ENCODE data around the gene LCN15. TPM values are rescaled to one million over a fixed set of nuclear protein-coding genes. Genes with fewer than 3 reads are reported as not detected.

The LCN15 gene
- total and polyA plus RNA-seq, 4 donors, result not detected

DNA sequence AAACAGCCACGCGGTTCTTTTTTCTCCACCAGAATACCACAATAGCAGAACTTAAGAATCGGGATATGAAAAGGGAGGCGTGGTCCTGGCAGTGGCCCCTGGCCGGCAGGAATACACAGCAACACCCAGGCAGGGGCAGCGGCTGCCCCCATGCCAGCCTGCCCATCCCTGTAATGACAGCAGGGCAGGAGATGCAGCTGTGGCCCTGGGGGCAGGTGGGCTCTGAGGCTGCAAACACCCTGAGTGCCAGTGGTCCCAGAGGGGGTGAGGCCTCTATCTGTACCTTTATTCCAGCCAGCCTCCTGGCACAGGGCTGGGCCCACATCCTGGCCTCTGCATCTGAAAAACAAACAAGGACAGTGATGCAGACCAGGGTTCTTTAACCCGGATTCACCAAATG is 39.5 kb downstream of the LCN15 start:
- TF ChIP-seq YY1 (IDR thresholded peaks at IDR 0.05) (no peak), SP1 (IDR thresholded peaks at IDR 0.05) (no peak), RAD21 (IDR thresholded peaks at IDR 0.05) (no peak)
- TF ChIP-seq, protein P1, sequence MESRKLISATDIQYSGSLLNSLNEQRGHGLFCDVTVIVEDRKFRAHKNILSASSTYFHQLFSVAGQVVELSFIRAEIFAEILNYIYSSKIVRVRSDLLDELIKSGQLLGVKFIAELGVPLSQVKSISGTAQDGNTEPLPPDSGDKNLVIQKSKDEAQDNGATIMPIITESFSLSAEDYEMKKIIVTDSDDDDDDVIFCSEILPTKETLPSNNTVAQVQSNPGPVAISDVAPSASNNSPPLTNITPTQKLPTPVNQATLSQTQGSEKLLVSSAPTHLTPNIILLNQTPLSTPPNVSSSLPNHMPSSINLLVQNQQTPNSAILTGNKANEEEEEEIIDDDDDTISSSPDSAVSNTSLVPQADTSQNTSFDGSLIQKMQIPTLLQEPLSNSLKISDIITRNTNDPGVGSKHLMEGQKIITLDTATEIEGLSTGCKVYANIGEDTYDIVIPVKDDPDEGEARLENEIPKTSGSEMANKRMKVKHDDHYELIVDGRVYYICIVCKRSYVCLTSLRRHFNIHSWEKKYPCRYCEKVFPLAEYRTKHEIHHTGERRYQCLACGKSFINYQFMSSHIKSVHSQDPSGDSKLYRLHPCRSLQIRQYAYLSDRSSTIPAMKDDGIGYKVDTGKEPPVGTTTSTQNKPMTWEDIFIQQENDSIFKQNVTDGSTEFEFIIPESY (IDR thresholded peaks at IDR 0.05), result no peak
- Histone ChIP-seq H3K27me3 (ENCODE audit: control insufficient read depth in 4 of 4, insufficient read depth in 4 of 4, low read length in 3 of 4) (no peaks in the 10 kb centered on the region), H3K36me3 (ENCODE audit: control insufficient read depth in 4 of 4, insufficient read depth in 3 of 4, low read depth in 1 of 4, low read length in 3 of 4) (peaks cover 15 to 33% (median 23%) of the 10 kb centered on the region in 4 donors), H3K4me1 (ENCODE audit: control insufficient read depth in 4 of 4, insufficient read depth in 4 of 4, low read length in 3 of 4) (peaks cover 0 to 57% (median 37%) of the 10 kb centered on the region in 4 donors), H3K9ac (ENCODE audit: low read depth in 1 of 2, low read length in 2 of 2) (no peak overlapping the region), H3K4me3 (ENCODE audit: low read depth in 1 of 3, low read length in 3 of 3) (no peak overlapping the region), H3K9me3 (ENCODE audit: control insufficient read depth in 4 of 4, low read length in 3 of 4) (no peaks in the 10 kb centered on the region), H3K27ac (ENCODE audit: low read depth in 1 of 2, low read length in 2 of 2) (no peak overlapping the region)
- 80% methylated on average over 7 of the region's 7 CpGs for WGBS
- no peak for DNase-seq (ENCODE audit: low spot score)

DNA sequence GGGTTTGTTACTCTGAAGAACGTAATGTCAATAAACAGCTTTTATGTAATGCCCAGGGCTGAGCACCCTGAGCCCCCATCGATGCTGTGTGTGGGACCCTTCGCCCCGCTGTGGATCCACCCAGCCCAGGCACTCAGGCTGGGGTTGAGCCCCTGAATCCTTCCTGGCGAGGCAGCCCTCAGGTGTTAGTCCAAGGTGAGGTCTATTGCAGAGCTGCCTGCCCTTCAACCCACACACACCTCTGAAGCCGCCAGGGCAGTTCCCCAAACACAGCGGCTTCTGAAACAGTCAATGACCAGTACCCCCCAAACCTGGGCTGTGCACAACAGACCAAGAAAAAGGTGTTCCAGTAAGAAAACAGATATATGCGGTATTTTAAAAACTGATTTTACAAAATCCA is 40.3 kb downstream of the LCN15 start:
- no peak for DNase-seq (ENCODE audit: low spot score)
- Histone ChIP-seq H3K4me3 (ENCODE audit: low read depth in 1 of 3, low read length in 3 of 3) (no peak overlapping the region), H3K27ac (ENCODE audit: low read depth in 1 of 2, low read length in 2 of 2) (no peak overlapping the region), H3K36me3 (ENCODE audit: control insufficient read depth in 4 of 4, insufficient read depth in 3 of 4, low read depth in 1 of 4, low read length in 3 of 4) (peaks cover 15 to 33% (median 23%) of the 10 kb centered on the region in 4 donors), H3K27me3 (ENCODE audit: control insufficient read depth in 4 of 4, insufficient read depth in 4 of 4, low read length in 3 of 4) (no peaks in the 10 kb centered on the region), H3K9me3 (ENCODE audit: control insufficient read depth in 4 of 4, low read length in 3 of 4) (no peaks in the 10 kb centered on the region), H3K9ac (ENCODE audit: low read depth in 1 of 2, low read length in 2 of 2) (no peak overlapping the region), H3K4me1 (ENCODE audit: control insufficient read depth in 4 of 4, insufficient read depth in 4 of 4, low read length in 3 of 4) (peaks cover 0 to 60% (median 33%) of the 10 kb centered on the region in 4 donors)
- TF ChIP-seq HNF4G (IDR thresholded peaks at IDR 0.05) (no peak), EGR1 (IDR thresholded peaks at IDR 0.05; ENCODE audit: low read depth in 2 of 2) (no peak), RXRA (IDR thresholded peaks at IDR 0.05) (no peak), FOXA1 (IDR thresholded peaks at IDR 0.05) (no peak)
- TF ChIP-seq, protein P2, sequence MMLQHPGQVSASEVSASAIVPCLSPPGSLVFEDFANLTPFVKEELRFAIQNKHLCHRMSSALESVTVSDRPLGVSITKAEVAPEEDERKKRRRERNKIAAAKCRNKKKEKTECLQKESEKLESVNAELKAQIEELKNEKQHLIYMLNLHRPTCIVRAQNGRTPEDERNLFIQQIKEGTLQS (IDR thresholded peaks at IDR 0.05), result no peak
- TF ChIP-seq, protein P3, sequence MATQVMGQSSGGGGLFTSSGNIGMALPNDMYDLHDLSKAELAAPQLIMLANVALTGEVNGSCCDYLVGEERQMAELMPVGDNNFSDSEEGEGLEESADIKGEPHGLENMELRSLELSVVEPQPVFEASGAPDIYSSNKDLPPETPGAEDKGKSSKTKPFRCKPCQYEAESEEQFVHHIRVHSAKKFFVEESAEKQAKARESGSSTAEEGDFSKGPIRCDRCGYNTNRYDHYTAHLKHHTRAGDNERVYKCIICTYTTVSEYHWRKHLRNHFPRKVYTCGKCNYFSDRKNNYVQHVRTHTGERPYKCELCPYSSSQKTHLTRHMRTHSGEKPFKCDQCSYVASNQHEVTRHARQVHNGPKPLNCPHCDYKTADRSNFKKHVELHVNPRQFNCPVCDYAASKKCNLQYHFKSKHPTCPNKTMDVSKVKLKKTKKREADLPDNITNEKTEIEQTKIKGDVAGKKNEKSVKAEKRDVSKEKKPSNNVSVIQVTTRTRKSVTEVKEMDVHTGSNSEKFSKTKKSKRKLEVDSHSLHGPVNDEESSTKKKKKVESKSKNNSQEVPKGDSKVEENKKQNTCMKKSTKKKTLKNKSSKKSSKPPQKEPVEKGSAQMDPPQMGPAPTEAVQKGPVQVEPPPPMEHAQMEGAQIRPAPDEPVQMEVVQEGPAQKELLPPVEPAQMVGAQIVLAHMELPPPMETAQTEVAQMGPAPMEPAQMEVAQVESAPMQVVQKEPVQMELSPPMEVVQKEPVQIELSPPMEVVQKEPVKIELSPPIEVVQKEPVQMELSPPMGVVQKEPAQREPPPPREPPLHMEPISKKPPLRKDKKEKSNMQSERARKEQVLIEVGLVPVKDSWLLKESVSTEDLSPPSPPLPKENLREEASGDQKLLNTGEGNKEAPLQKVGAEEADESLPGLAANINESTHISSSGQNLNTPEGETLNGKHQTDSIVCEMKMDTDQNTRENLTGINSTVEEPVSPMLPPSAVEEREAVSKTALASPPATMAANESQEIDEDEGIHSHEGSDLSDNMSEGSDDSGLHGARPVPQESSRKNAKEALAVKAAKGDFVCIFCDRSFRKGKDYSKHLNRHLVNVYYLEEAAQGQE (IDR thresholded peaks at IDR 0.05), result no peak
- WGBS, result 95% methylated on average over 8 of the region's 8 CpGs

DNA sequence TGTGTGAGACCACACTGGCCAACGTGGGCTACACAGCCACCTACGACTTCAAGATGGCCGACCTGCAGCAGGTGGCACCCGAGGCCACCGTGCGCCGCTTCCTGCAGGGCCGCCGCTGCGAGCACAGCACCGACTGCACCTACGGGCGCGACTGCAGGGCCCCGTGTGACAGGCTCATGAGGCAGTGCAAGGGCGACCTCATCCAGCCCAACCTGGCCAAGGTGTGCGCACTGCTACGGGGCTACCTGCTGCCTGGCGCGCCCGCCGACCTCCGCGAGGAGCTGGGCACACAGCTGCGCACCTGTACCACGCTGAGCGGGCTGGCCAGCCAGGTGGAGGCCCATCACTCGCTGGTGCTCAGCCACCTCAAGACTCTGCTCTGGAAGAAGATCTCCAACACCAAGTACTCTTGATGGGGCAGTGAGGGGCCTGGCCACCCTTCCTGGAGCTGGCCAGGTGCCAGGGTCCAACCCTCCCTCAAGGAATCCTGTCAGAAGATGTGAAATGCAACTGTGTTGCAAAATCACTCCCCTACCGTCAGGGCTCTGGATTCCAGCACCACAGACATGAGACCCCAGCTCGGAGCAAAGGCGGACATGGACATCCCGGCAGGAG is 40.8 kb downstream of the LCN15 start:
- no peak for TF ChIP-seq HNF4G (IDR thresholded peaks at IDR 0.05)
- no peak for TF ChIP-seq JUND (IDR thresholded peaks at IDR 0.05)
- no peak for TF ChIP-seq FOXA2 (IDR thresholded peaks at IDR 0.05)
- no peak for TF ChIP-seq NR2F2 (IDR thresholded peaks at IDR 0.05)
- TF ChIP-seq SP1 (IDR thresholded peaks at IDR 0.05), result no peak
- no peak for TF ChIP-seq GABPA (IDR thresholded peaks at IDR 0.05 in 1 of 2, conservative IDR thresholded peaks at IDR 0.05 in 1 of 2)
- TF ChIP-seq EGR1 (IDR thresholded peaks at IDR 0.05; ENCODE audit: low read depth in 2 of 2), result no peak
- TF ChIP-seq TAF1 (conservative IDR thresholded peaks at IDR 0.05), result no peak

More for the DNA sequence above, 40.8 kb downstream of the LCN15 start:
- Histone ChIP-seq H3K9me3 (ENCODE audit: control insufficient read depth in 4 of 4, low read length in 3 of 4) (no peaks in the 10 kb centered on the region), H3K9ac (ENCODE audit: low read depth in 1 of 2, low read length in 2 of 2) (no peak overlapping the region), H3K4me1 (ENCODE audit: control insufficient read depth in 4 of 4, insufficient read depth in 4 of 4, low read length in 3 of 4) (peaks cover 0 to 58% (median 31%) of the 10 kb centered on the region in 4 donors), H3K27me3 (ENCODE audit: control insufficient read depth in 4 of 4, insufficient read depth in 4 of 4, low read length in 3 of 4) (no peaks in the 10 kb centered on the region), H3K36me3 (ENCODE audit: control insufficient read depth in 4 of 4, insufficient read depth in 3 of 4, low read depth in 1 of 4, low read length in 3 of 4) (peaks cover 15 to 33% (median 23%) of the 10 kb centered on the region in 4 donors), H3K27ac (ENCODE audit: low read depth in 1 of 2, low read length in 2 of 2) (no peak overlapping the region), H3K4me3 (ENCODE audit: low read depth in 1 of 3, low read length in 3 of 3) (no peak overlapping the region)
- WGBS, result 92% methylated on average over 32 of the region's 32 CpGs
- no peak for DNase-seq (ENCODE audit: low spot score)

Data from liver (tissue), 9 donors.